Sigmoid colon (tissue), 4 donors: ENCODE data around the gene RAD9A.

Experiments used
- CTCF ChIP-seq, 4 experiments: fragments of 450-650 bp in 3 of 4; fragments of 200-600 bp in 1 of 4; IDR thresholded peaks; one replicate each; pipeline ENCODE4 v1.5.1; 2016 to 2019; ENCODE audit warnings: antibody characterized with exemption in 4 of 4, mild to moderate bottlenecking in 3 of 4, moderate library complexity in 2 of 4
- POLR2A ChIP-seq, 2 donors: fragments of 450-650 bp; IDR thresholded peaks; one replicate each; pipeline ENCODE4 v1.6.1; 2016; ENCODE audit warnings: antibody characterized with exemption in 2 of 2, mild to moderate bottlenecking in 2 of 2, moderate library complexity in 2 of 2
- POLR2AphosphoS5 ChIP-seq, 4 donors: sonication (generic); formaldehyde crosslinking; IDR thresholded peaks; one replicate each; pipeline ENCODE4 v1.6.1; 2017; ENCODE audit warnings: antibody characterized with exemption in 4 of 4

- TF ChIP-seq POLR2A (IDR thresholded peaks at IDR 0.05) (no peak), CTCF (IDR thresholded peaks at IDR 0.05) (no peak), POLR2AphosphoS5 (IDR thresholded peaks at IDR 0.05) (no peak)
Observed at GRCh38 chr11:67407688-67408163, 15.9 kb downstream of the RAD9A start.
